H1 (cell line): ENCODE results near the gene COA3. TPM values are rescaled to one million over a fixed set of nuclear protein-coding genes. Genes with fewer than 3 reads are reported as not detected.

Experiments
- CTCF ChIA-PET: fragments of 300-600 bp; sonication (Branson Sonifier 250); formaldehyde crosslinking; loops from one replicate; lab custom pipeline; 2021; ENCODE audit not compliant: partially characterized antibody; lab: Charles Lee
- POLR2A ChIA-PET: fragments of 300-600 bp; sonication (Branson Sonifier 250); formaldehyde crosslinking; loops from one replicate; lab custom pipeline; 2021; ENCODE audit warnings: inconsistent platforms; ENCODE audit not compliant: partially characterized antibody; lab: Charles Lee
- DNase-seq, 2 experiments: peaks; one replicate each; pipeline versions ENCODE4 v3.0.0 to v3.0.0-alpha.2; 2010 to 2022; ENCODE audit warnings: low spot score in 2 of 2, low read depth in 1 of 2, mixed read lengths in 1 of 2
- FAIRE-seq: peaks from 2 replicates; lab custom pipeline; 2011; peaks lifted over from hg19 to GRCh38; lab: Jason Lieb, UNC
- H2AFZ ChIP-seq: 2 replicates; pipeline ENCODE4 v1.8.1; 2012; ENCODE audit warnings: low read length, inconsistent platforms
- H2AK5ac ChIP-seq: 2 replicates; pipeline ENCODE4 v1.6.1; 2013; ENCODE audit warnings: low read depth, low read length
- H2BK120ac ChIP-seq: replicated peaks from 2 replicates; pipeline ENCODE3; 2013; ENCODE audit warnings: low read depth, low read length, inconsistent platforms
- H2BK12ac ChIP-seq: 2 replicates; pipeline ENCODE4 v1.6.1; 2013; ENCODE audit warnings: low read depth, low read length
- H2BK15ac ChIP-seq: 2 replicates; pipeline ENCODE4 v1.6.1; 2013; ENCODE audit warnings: low read length
- H2BK20ac ChIP-seq: 2 replicates; pipeline ENCODE4 v1.6.1; 2013; ENCODE audit warnings: low read length
- H2BK5ac ChIP-seq: 2 replicates; pipeline ENCODE4 v1.6.1; 2013; ENCODE audit warnings: low read depth, low read length
- H3K14ac ChIP-seq: 2 replicates; pipeline ENCODE4 v1.6.1; 2013; ENCODE audit warnings: inconsistent platforms; ENCODE audit not compliant: insufficient read length
- H3K18ac ChIP-seq: 2 replicates; pipeline ENCODE4 v1.6.1; 2013; ENCODE audit warnings: low read length; ENCODE audit errors: extremely low read depth
- H3K23ac ChIP-seq: 2 replicates; pipeline ENCODE4 v1.6.1; 2013; ENCODE audit warnings: inconsistent platforms; ENCODE audit not compliant: insufficient read length
- H3K23me2 ChIP-seq: 2 replicates; pipeline ENCODE4 v1.6.1; 2013; ENCODE audit warnings: low read depth, low read length
- H3K27ac ChIP-seq: 2 replicates; pipeline ENCODE4 v1.6.1; 2011; ENCODE audit warnings: low read depth, low read length, inconsistent platforms
- H3K27me3 ChIP-seq, 4 experiments: replicated peaks in 1 of 4; 1 replicate in 1 of 4; 2 replicates in 3 of 4; pipeline versions ENCODE4 v1.6.1 to v1.8.1; 2011 to 2013; ENCODE audit warnings: low read length in 3 of 4, mild to moderate bottlenecking in 3 of 4, inconsistent platforms in 2 of 4, mixed read lengths in 2 of 4, moderate library complexity in 1 of 4; ENCODE audit not compliant: control insufficient read depth in 3 of 4, insufficient read depth in 3 of 4; ENCODE audit errors: extremely low read depth in 1 of 4
- H3K36me3 ChIP-seq, 4 experiments: 2 replicates each; pipeline versions ENCODE4 v1.6.1 to v1.8.1; 2011 to 2013; ENCODE audit warnings: mild to moderate bottlenecking in 4 of 4, low read length in 3 of 4, moderate library complexity in 2 of 4, control low read depth in 1 of 4, inconsistent platforms in 1 of 4; ENCODE audit not compliant: insufficient read depth in 4 of 4, control insufficient read depth in 2 of 4
- H3K4ac ChIP-seq: replicated peaks from 2 replicates; pipeline ENCODE3; 2013; ENCODE audit warnings: low read length, low read depth, mixed read lengths, inconsistent platforms; ENCODE audit not compliant: insufficient read length
- H3K4me1 ChIP-seq, 4 experiments: replicated peaks in 1 of 4; 1 replicate in 1 of 4; 2 replicates in 3 of 4; pipeline versions ENCODE4 v1.6.1 to v1.8.1; 2011 to 2013; ENCODE audit warnings: low read length in 3 of 4, inconsistent platforms in 2 of 4, mixed read lengths in 1 of 4; ENCODE audit not compliant: insufficient read depth in 4 of 4, control insufficient read depth in 3 of 4
- H3K4me2 ChIP-seq, 2 experiments: 2 replicates each; pipeline versions ENCODE4 v1.6.1 to v1.8.1; 2011 to 2013; ENCODE audit warnings: low read depth in 2 of 2, low read length in 2 of 2, control low read depth in 1 of 2, inconsistent platforms in 1 of 2, mild to moderate bottlenecking in 1 of 2; ENCODE audit not compliant: insufficient read depth in 1 of 2
- H3K4me3 ChIP-seq, 4 experiments: fragments of 200-600, 300-600 bp in 1 of 4; sonication (generic), shearing (Covaris generic), sonication (Bioruptor Twin) in 1 of 4; 2 replicates each; pipeline versions ENCODE4 v1.5.1 to v1.8.1; 2011 to 2016; ENCODE audit warnings: low read length in 4 of 4, low read depth in 3 of 4, control low read depth in 2 of 4, inconsistent platforms in 2 of 4, mild to moderate bottlenecking in 2 of 4, mixed read lengths in 1 of 4, moderate library complexity in 1 of 4; ENCODE audit not compliant: insufficient read depth in 2 of 4; ENCODE audit errors: extremely low read depth in 1 of 4
- H3K56ac ChIP-seq: replicated peaks from 2 replicates; pipeline ENCODE3; 2013; ENCODE audit warnings: low read depth, mild to moderate bottlenecking, mixed read lengths, low read length, inconsistent platforms; ENCODE audit not compliant: insufficient read length
- H3K79me1 ChIP-seq: 2 replicates; pipeline ENCODE4 v1.6.1; 2013; ENCODE audit warnings: low read depth, low read length, control low read depth
- H3K79me2 ChIP-seq, 2 experiments: 2 replicates each; pipeline versions ENCODE4 v1.6.1 to v1.8.1; 2012 to 2013; ENCODE audit warnings: low read length in 2 of 2, mild to moderate bottlenecking in 2 of 2, inconsistent platforms in 1 of 2; ENCODE audit not compliant: insufficient read depth in 2 of 2, control insufficient read depth in 1 of 2
- H3K9ac ChIP-seq, 4 experiments: replicated peaks in 1 of 4; 1 replicate in 1 of 4; 2 replicates in 3 of 4; pipeline versions ENCODE4 v1.6.1 to v1.8.1; 2011 to 2013; ENCODE audit warnings: low read depth in 3 of 4, low read length in 3 of 4, control low read depth in 2 of 4, mild to moderate bottlenecking in 2 of 4, moderate library complexity in 2 of 4, inconsistent platforms in 1 of 4; ENCODE audit errors: extremely low read depth in 1 of 4
- H3K9me3 ChIP-seq, 2 experiments: 2 replicates each; pipeline versions ENCODE4 v1.6.1 to v1.8.1; 2012 to 2013; ENCODE audit warnings: mild to moderate bottlenecking in 2 of 2, moderate library complexity in 2 of 2, control low read depth in 1 of 2, inconsistent platforms in 1 of 2, low read depth in 1 of 2, low read length in 1 of 2, mixed read lengths in 1 of 2; ENCODE audit not compliant: insufficient read depth in 2 of 2
- H4K20me1 ChIP-seq, 2 experiments: replicated peaks in 1 of 2; 2 replicates each; pipeline versions ENCODE3 to v1.8.1; 2011 to 2013; ENCODE audit warnings: inconsistent platforms in 2 of 2, low read length in 2 of 2, mild to moderate bottlenecking in 1 of 2; ENCODE audit not compliant: insufficient read depth in 2 of 2, control insufficient read depth in 1 of 2
- H4K5ac ChIP-seq: 2 replicates; pipeline ENCODE4 v1.6.1; 2013; ENCODE audit warnings: low read length, low read depth, mixed read lengths, inconsistent platforms; ENCODE audit not compliant: insufficient read length
- H4K8ac ChIP-seq: 2 replicates; pipeline ENCODE4 v1.8.0; 2013; ENCODE audit warnings: mild to moderate bottlenecking, moderate library complexity, low read length, inconsistent platforms; ENCODE audit not compliant: insufficient read depth; ENCODE audit errors: extremely low read depth
- H4K91ac ChIP-seq: replicated peaks from 2 replicates; pipeline ENCODE3; 2013; ENCODE audit warnings: low read length, mixed read lengths, inconsistent platforms; ENCODE audit not compliant: insufficient read length
- ATF2 ChIP-seq: IDR thresholded peaks from 2 replicates; pipeline ENCODE4 v1.6.1; 2012; ENCODE audit warnings: low read length, inconsistent platforms
- BRCA1 ChIP-seq: IDR thresholded peaks from 2 replicates; pipeline ENCODE4 v1.6.1; 2012; ENCODE audit warnings: low read depth, low read length, improper control_type of control experiment
- CTBP2 ChIP-seq: IDR thresholded peaks from 2 replicates; pipeline ENCODE4 v1.7.0; 2011; ENCODE audit warnings: borderline replicate concordance, mild to moderate bottlenecking, moderate library complexity, mixed read lengths, low read length; ENCODE audit not compliant: insufficient read depth, insufficient read length
- EP300 ChIP-seq, 2 experiments: IDR thresholded peaks; 1 replicate in 1 of 2; 2 replicates in 1 of 2; pipeline ENCODE4 v1.6.1; 2011 to 2012; ENCODE audit warnings: low read depth in 2 of 2, low read length in 2 of 2, mild to moderate bottlenecking in 2 of 2, borderline replicate concordance in 1 of 2, inconsistent platforms in 1 of 2, moderate library complexity in 1 of 2
- FOSL1 ChIP-seq: IDR thresholded peaks from 2 replicates; pipeline ENCODE4 v1.6.1; 2011; ENCODE audit warnings: mild to moderate bottlenecking, low read depth, low read length, moderate library complexity; ENCODE audit not compliant: insufficient read depth
- PHF8 ChIP-seq: fragments of 200-600 bp; sonication (generic); conservative IDR thresholded peaks from 2 replicates; pipeline ENCODE4 v1.7.1; 2012; ENCODE audit warnings: low read depth, mild to moderate bottlenecking, inconsistent platforms, low read length, moderate library complexity
- POLR2A ChIP-seq, 2 experiments: IDR thresholded peaks; 1 replicate in 1 of 2; 2 replicates in 1 of 2; pipeline ENCODE4 v1.6.1; 2011; ENCODE audit warnings: low read depth in 2 of 2, low read length in 2 of 2, mild to moderate bottlenecking in 2 of 2; ENCODE audit errors: control extremely low read depth in 1 of 2
- POLR2AphosphoS5 ChIP-seq: IDR thresholded peaks from 2 replicates; pipeline ENCODE4 v1.6.1; 2011; ENCODE audit warnings: low read depth, low read length
- SIN3A ChIP-seq, 2 experiments: IDR thresholded peaks in 1 of 2; conservative IDR thresholded peaks in 1 of 2; 2 replicates each; pipeline ENCODE4 v1.6.1; 2011 to 2012; ENCODE audit warnings: low read length in 2 of 2, improper control_type of control experiment in 1 of 2, low read depth in 1 of 2, mild to moderate bottlenecking in 1 of 2
- TAF1 ChIP-seq: IDR thresholded peaks from 2 replicates; pipeline ENCODE4 v1.6.1; 2011; ENCODE audit warnings: mild to moderate bottlenecking, low read depth, low read length
- TBP ChIP-seq: IDR thresholded peaks from 2 replicates; pipeline ENCODE4 v1.6.1; 2011; ENCODE audit warnings: low read depth, low read length, improper control_type of control experiment
- WGBS, 2 experiments: shearing (Covaris generic) in 1 of 2; methylation state at CpG; one replicate each; pipeline versions ENCODE4 v1.1.6 to v1.1.7; 2013 to 2015; ENCODE audit warnings: low lambda C conversion rate in 2 of 2, mixed read lengths in 2 of 2, inconsistent platforms in 1 of 2, low coverage in 1 of 2, missing lambda C conversion rate in 1 of 2; ENCODE audit not compliant: insufficient replicate concordance in 2 of 2, insufficient coverage in 1 of 2, insufficient read length in 1 of 2; ENCODE audit errors: extremely low coverage in 1 of 2, missing lambda C conversion rate in 1 of 2; 5-methylcytosine and 5-hydroxymethylcytosine counted together
- polyA plus RNA-seq, 7 experiments: library from polyadenylated mRNA; depleted of rRNA in 3 of 7; stranded (reverse) in 5 of 7; unstranded in 2 of 7; fragments of >200 nt in 5 of 7; fragments of 200-250 nt in 2 of 7; gene quantifications; 1 replicate in 5 of 7; 2 replicates in 1 of 7; 4 replicates in 1 of 7; pipeline versions ENCODE4 v1.2.1 to v1.2.3, GENCODE V29; 2011 to 2013; ENCODE audit warnings: missing spikeins in 2 of 7, mixed read lengths in 2 of 7
- total RNA-seq: library from RNA; stranded (reverse); fragmentation: NEBNext Ultra II Directional; extraction: Animal tissue kit (Norgen Biotek cat#: 25700); gene quantifications from 2 replicates; pipeline ENCODE4 v1.2.1, GENCODE V29; 2021

Gene COA3
- total and polyA plus RNA-seq, 2 of the 8 experiments (the other 6 are each of a cell fraction or from before 2014, with no cell fraction given): 68.4 to 143 TPM

- POLR2A ChIA-PET: interaction anchor here (0.5 to 3.1 kb wide), 14 partner anchors 9 to 1058 kb away, joined by 3 to 17 read pairs (median 3); partner anchors contain the start of genes NAGLU, PSMC3IP and WNK4
- DNase-seq (no peak), FAIRE-seq (no peak)
- peaks cover 0 to 2% of the 10 kb centered on the region in 2 experiments for H4K20me1 ChIP-seq
- H4K91ac ChIP-seq: no peak overlapping the region
- peaks cover 0 to 6% of the 10 kb centered on the region in 2 experiments; a peak in 2 of 4 replicates for H3K79me2 ChIP-seq
- CTCF ChIA-PET: interaction anchor here (0.8 to 2.1 kb wide), 6 partner anchors 18 to 220 kb away, joined by 3 to 7 read pairs (median 4); partner anchors contain the start of gene WNK4
- no peak overlapping the region for H2BK15ac ChIP-seq
- no peak overlapping the region for H2BK12ac ChIP-seq
- no peak overlapping the region for H3K56ac ChIP-seq
- H3K4ac ChIP-seq: no peak overlapping the region
- H2AK5ac ChIP-seq: no peak overlapping the region
- H4K5ac ChIP-seq: no peak overlapping the region
- WGBS, 2 experiments: 54% methylated on average over 10 of the region's 10 CpGs; no CpG with 5 or more reads in 1 of the 2 experiments
- peaks cover 5 to 8% of the 10 kb centered on the region in 2 experiments; a peak in 3 of 4 replicates for H3K9me3 ChIP-seq
- no peak overlapping the region for H3K27ac ChIP-seq
- peak overlapping the region; percentile 85 to 95 for H3K4me2 ChIP-seq
- no peak overlapping the region for H3K14ac ChIP-seq
- H3K9ac ChIP-seq: peak overlapping the region; percentile 78 to 93 (median 90)
- no peak overlapping the region for H2BK20ac ChIP-seq
- H3K27me3 ChIP-seq: peaks cover 0 to 11% (median 8%) of the 10 kb centered on the region in 4 experiments; a peak in 6 of 7 replicates
- no peak overlapping the region for H3K18ac ChIP-seq
- 0 out of 2 replicates have a peak overlapping the region, but pooled peaks have one; percentile 72 for H2AFZ ChIP-seq
- H2BK5ac ChIP-seq: no peak overlapping the region
- peaks cover 3 to 5% (median 4%) of the 10 kb centered on the region in 4 experiments; a peak in 6 of 7 replicates for H3K4me1 ChIP-seq
- H3K4me3 ChIP-seq: peak overlapping the region; percentile 90 to 100 (median 98)
- no peaks in the 10 kb centered on the region for H3K23me2 ChIP-seq
- H3K23ac ChIP-seq: no peak overlapping the region
- H3K79me1 ChIP-seq: no peaks in the 10 kb centered on the region; the same call in 1 of the 2 replicates
- H3K36me3 ChIP-seq: no peaks in the 10 kb centered on the region
- H2BK120ac ChIP-seq: no peak overlapping the region
- H4K8ac ChIP-seq: peak overlapping the region; percentile 89; the same call in 1 of the 2 replicates
- TF ChIP-seq EP300 (IDR thresholded peaks at IDR 0.05; ENCODE audit: borderline replicate concordance in 1 of 2, low read depth in 2 of 2, low read length in 2 of 2) (no peak), SIN3A (conservative IDR thresholded peaks at IDR 0.05 in 1 of 2, IDR thresholded peaks at IDR 0.05 in 1 of 2; ENCODE audit: low read depth in 1 of 2, low read length in 2 of 2) (no peak), POLR2A (IDR thresholded peaks at IDR 0.05; ENCODE audit: control extremely low read depth in 1 of 2, low read depth in 2 of 2, low read length in 2 of 2) (no peak), PHF8 (no peak), CTBP2 (no peak), ATF2 (no peak), TAF1 (no peak), POLR2AphosphoS5 (no peak), TBP (no peak), BRCA1 (no peak), FOSL1 (no peak)
These were observed 507 bp downstream of the COA3 start for GRCh38 chr17:42798011-42798382.
